ENCODE results near the gene SLC17A8.
"Not testable (repeated sequence)": the region's sequence is repeated elsewhere in the genome, so short reads cannot be mapped to it uniquely, and the experiment has no call there.

The SLC17A8 gene

DNA sequence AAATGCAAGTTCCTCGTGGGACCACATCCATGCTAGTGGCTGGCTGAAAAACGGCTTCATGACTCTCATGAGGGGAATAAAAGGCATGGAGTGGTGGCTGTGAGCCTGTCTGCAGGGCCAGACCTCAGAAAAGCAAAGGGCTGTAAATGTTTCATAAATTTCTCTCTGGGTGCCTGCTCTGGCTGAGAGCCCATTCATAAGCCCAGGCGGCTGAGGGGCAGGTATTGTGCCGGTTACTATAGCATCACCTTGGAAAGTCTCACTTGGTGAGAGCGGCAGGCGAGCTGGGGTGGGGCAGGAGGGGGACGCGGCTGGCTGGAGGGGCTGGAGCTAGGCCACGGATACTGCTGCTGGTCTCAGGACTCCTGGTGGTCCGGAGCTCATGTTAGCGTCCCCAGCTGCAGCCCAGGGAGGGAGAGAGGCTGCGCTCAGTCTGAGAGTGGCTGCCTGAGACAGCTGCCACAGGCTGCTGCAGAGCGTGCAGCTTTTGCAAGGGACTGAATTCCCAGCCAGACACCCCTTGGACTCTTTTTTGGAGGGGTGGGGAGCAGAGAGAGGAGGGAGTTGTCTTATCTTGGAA lies at the start of gene SLC17A8:
TSS of gene SLC17A8 (plus strand) at position 431 of the 580 bp plus-strand sequence. CDS start 318 bp downstream, outside the sequence.
- no peak for DNase-seq (ENCODE audit: low spot score)

DNA sequence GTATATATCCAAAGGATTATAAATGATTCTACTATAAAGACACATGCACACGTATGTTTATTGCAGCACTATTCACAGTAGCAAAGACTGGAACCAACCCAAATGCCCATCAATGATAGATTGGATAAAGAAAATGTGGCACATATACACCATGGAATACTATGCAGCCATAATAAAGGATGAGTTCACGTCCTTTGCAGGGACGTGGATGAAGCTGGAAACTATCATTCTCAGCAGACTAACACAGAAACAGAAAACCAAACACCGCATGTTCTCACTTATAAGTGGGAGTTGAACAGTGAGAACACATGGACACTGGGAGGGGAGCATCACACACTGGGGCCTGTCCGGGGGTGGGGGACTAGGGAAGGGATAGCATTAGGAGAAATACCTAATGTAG lies 48.7 kb upstream of the SLC17A8 start:
- DNase-seq (ENCODE audit: low spot score), result not testable (repeated sequence)

DNA sequence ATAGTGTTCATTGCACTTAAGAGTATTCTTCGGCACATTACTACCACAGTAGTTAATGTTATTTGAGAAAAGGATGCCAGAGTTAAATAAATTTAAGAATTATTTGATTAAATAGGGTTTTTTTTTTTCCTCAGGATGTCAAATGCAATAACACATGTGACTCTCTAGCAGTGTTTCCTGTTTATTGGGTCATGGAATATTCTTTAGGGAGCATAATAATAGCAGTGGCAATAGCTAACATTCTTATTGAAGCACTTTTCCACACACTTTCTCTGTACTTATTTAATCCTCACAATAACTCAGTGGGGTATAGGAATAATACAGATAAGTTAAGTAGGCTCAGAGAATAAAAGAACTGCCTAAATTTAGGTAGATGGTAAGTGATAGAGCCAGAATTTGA lies 45.6 kb upstream of the SLC17A8 start:
- no peak for DNase-seq (ENCODE audit: low spot score)

DNA sequence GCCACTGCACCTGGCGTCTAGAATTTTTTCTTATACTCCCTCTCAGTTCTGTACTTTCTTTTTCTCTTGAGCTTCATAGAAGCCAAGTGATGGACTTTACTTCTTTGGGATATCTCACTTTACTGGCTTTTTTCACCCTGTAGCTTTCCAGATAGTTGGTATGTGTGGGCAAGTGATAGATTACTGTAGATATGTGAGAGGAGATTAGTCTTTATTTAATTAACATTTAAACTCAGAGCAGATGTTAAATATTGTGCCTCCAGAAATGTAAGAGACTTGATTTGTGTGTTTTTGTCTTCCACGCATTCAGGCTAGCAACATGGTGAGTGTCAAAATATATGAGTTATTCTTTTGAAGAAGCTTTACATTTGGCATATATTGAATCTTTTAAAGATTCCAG lies 39.5 kb upstream of the SLC17A8 start:
- DNase-seq (ENCODE audit: low spot score), result no peak

DNA sequence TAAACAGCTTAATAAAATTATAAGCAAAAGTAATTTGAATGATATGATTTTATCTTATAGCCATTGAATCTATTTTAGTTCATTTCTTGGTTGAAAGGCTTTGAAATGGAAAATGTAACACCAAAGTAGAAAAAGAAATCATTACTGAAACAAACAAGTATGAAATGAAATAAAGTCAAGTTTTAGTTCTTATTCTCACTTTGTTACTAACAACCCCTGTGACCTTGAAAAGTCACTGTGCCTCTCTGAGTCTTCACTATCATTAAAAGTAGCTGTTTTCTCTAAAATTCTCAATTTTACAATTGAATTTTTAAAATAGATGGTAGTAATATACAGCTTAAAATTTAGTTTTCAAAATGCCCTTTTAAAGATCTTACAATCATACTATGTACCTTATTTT lies 32.4 kb upstream of the SLC17A8 start:
- DNase-seq (ENCODE audit: low spot score), result no peak

DNA sequence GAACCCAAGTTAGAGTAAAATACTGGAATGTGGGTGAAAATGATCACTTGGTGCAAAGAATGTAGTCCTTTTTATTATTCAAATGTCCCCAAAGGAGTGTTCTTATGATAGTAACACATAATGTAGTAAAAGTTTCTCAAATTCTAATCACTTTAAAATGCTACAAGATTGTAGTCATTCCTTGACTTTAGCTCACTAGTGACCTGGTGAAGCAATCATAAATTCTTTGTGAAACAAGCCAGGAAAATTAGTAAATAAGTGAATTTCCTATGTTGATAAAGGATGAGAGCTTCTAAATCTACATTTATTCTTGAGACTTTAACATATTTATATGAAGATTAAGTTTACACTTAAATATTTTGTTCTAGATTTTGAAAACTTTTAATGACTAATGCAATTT lies 30.7 kb upstream of the SLC17A8 start:
- DNase-seq (ENCODE audit: low spot score), result no peak

DNA sequence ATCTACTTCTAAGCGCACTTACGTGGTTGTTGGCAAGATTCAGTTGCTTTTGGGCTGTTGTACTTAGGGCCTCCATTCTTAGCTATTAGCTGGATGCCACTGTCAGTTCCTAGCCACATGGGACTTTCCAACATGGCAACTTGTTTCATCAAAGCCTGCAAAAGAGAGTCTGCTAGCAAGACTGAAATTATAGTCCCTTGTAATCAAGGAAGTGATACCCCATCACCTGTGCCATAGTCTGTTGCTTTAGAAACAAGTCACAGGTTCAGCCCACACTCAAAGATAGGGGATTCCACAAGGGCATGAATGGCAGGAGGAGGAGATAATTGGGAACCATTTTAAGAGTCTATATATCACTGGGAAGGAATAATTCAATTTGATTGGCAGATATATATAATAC lies 27.1 kb upstream of the SLC17A8 start:
- no peak for DNase-seq (ENCODE audit: low spot score)

DNA sequence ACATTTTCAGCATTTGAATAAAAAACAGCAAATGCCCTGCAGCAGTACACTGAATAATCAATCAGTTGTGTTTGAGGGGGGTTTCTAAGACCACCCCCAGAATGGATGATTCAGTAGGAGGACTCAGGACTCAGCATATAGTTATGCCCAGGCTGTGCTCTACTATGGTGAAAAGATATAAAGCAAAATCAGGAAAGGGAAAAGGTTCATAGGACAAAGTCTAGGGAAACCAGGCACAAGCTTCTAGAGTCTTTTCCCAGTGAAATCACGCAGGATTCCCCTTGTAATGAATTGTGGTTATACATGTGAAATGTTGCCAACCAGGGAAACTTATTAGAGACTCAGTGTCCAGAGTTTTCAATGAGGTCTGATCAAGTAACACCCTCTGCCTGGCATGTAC lies 25.0 kb upstream of the SLC17A8 start:
- no peak for DNase-seq (ENCODE audit: low spot score)

DNA sequence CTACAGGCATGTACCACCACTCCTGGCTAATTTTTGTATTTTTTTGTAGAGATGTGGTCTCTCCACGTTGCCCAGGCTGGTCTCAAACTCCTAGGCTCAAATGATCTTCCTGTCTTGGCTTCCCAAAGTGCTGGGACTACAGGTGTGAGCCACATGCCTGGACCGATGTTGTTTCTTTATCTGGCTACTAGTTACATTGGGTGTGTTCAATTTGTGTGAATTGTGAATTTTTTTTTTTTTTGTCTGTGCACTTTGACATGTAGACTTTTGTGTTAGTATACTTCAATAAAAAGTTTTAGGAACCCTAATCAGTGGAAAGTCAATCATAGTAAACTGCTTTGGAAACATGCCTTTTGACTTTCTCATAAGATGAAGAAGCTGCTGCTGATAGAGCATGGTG lies 24.0 kb upstream of the SLC17A8 start:
- DNase-seq (ENCODE audit: low spot score), result no peak

DNA sequence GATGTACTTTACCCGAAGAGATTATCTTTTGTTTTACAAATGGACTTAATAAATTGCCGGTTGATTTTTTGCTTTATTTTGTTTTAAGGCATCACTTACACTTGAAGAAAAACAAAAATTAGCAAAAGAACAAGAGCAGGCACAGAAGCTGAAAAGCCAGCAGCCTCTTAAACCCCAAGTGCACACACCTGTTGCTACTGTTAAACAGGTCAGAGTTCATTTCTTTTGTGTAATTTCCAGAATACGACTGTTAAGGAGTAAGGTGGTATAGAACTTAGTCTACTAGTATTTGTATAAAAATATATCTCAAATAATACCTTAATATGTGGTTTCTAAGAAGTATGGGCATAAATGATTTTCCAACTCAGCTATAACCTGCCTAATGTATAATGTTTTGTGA lies 19.6 kb upstream of the SLC17A8 start:
- no peak for DNase-seq (ENCODE audit: low spot score)

DNA sequence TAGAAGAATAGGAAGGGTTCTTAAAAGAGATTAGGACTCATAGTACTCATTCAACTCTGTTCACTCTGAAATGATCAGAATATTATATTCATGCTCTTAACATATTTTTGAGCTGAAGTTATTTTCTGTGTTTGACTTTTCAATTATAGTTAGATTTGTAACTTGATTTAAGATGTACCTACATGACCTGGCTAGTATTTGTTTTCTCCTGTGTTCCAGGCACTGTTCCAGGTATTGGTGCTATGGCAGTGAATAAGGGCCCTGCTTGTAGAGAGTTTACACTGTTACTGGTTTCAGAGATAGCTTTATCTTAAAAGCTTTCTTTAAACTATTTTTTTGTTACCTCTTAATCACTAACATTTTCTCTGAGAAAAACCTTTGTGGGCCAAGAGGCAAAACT lies 19.1 kb upstream of the SLC17A8 start:
- no peak for DNase-seq (ENCODE audit: low spot score)

DNA sequence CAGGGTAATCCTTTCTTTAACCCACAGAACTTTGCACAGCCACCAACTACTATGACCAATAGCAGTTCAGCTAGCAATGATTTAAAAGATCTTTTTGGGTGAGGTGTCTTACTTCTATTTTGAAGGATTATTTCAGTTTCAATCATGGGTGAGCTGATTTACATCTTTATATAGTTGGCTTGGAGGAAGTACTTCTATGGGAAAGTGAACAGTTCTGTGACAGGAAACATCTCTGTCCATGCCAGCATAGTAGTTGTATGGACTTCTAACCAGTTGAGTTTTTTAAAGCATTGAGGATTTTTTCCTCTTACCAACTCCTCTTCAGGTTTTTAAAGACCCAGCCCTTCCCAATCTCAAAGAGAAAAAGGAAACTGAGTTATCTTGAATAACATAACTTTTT lies 17.8 kb upstream of the SLC17A8 start:
- no peak for DNase-seq (ENCODE audit: low spot score)

DNA sequence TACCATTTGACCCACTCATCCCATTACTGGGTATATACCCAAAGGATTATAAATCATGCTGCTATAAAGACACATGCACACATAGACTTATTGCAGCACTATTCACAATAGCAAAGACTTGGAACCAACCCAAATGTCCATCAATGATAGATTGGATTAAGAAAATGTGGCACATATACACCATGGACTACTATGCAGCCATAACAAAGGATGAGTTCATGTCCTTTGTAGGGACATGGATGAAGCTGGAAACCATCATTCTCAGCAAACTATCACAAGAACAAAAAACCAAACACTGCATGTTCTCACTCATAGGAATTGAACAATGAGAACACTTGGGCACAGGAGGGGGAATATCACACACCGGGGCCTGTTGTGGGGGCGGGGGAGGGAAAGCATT lies 14.0 kb upstream of the SLC17A8 start:
- DNase-seq (ENCODE audit: low spot score), result not testable (repeated sequence)

DNA sequence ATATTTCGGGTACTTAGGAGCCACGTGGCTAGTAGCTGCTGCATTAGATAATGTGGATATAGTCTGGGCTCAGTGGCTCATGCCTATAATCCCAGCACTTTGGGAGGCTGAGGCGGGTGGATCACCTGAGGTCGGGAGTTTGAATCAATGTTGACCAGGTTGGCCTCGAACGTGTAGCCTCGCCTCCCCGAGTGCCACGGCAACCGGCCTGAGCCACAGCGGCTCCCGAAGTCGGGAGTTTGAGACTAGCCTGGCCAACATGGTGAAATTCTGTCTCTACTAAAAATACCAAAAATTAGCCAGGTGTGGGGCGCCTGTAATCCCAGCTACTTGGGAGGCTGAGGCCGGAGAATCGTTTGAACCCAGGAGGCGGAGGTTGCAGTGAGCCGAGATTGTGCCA lies 12.5 kb upstream of the SLC17A8 start:
- not testable (repeated sequence) for DNase-seq (ENCODE audit: low spot score)

DNA sequence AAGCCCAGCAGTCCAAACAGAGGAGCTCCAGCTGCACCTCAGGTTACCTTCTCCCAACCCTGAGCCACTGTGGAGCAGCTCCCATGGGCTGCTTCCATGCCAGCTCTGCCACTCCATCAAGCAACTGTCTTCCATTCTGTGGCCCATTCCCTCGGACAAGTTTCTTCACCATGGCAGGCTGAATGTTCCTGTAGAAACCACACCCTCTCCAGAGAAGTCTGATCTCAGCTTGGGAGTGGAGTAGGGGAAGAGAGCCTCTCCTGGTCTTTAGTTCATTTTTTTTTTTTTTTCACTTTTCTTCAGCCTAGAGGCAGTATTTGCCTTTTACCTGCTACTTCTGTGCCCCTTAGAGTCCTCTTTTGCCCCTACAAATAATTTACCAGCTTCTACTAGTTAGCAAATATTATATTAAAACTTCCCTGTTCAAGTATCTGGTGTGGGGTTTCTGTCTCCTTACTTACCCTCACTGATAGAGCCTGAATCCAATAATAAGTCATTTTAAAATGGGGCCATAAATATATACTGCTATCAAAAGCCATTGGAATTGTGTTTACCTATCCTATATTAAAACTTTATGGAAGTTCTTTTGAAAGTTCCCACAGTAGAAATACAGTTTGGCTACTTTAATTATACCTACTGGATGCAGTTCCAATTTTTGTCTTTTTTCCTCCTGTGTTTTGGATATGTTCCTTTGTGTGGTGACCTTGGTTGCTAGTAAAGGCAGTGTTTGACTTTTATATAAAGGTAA lies 11.7 kb upstream of the SLC17A8 start:
- no peak for DNase-seq (ENCODE audit: low spot score)

DNA sequence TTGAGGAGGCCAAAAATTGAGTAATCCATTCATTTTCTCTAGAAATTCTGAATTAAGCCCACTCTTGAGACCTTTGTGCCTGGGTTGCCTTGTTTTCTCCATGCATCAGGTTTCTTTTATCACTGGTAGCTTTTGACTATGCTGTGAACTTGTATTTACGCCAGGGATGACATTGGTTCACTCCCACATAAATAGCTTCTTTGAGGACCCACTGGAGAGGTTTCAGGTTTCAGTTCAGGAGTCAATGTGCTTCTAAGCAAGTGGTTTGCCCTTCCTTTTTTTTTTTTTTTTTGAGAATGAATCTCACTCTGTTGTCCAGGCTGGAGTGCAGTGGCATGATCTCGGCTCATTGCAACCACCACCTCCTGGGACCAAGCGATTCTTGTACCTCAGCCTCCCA lies 10.2 kb upstream of the SLC17A8 start:
- no peak for DNase-seq (ENCODE audit: low spot score)

DNA sequence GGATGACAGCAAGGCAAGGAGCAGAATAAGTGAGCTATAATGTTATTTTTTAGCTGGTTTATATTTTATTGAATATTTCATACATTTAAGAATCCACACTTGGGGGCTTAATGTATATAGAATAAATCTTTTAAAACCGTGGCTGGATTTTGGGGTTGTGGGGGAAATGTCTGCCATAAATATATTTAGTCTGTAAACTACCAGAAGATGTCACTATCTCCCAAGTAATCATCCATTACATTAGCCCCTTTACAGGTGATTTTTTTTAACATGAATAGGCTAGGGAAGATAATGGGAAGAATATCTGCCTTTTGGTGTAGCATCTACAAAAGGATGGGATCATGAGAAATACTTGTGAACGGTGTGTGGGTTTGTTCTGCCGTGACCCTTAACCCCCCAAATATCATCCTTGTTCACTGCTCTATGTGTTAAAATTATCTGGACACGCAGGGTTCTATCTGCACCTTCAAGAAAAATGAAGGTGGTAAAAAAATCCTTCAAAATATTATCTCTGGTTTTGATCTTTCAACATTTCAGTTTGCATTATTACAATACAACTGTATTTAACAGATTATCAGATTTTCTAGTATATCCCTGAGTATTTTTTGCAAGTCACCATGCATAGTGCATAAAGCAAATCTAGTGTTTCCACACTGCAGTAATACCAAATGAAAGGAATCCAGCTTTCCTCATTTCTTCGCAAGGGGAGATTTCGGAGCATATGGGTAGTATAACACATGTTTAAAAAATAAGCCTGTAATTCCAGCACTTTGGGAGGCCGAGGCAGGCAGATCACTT lies 8.0 kb upstream of the SLC17A8 start:
- DNase-seq (ENCODE audit: low spot score), result no peak

DNA sequence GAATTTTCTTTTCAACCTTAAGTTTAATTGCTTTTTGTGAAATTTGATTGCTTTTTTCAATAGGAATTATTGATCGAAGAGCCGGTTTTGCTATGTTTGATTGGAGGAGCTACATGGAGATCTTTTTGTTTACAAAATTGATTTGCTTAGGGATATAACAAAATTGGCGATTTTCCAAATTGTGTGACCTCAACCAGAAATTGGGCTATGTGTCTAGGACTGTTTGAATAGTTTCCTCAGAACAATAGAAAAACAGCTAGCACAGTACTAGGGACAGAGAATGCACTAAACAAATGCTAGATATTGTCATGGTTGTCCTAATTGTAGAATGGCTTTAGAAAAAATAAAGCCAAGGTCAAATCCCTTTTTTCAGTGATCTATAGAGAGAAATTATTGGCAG lies 2.4 kb downstream of the SLC17A8 start:
- no peak for DNase-seq (ENCODE audit: low spot score)

DNA sequence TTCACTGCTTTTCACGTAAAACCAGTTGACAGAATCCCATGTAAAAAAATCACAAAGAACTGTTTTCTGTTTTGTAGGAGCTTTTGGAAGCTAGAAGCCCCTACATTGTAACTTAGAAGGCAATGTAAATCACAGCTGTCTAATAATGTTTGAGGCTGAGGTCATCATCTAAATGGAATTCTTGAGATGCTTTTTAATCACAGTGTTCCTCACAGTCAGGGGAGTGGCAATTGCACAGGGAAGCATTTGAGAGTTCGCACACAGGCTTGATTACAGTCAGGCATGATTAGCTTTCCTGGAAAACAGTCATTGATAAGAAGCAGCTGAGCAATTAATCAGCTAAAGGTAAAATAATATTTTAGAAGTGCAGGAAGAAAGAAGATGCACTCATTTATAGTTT lies 2.9 kb downstream of the SLC17A8 start:
- DNase-seq (ENCODE audit: low spot score), result no peak

DNA sequence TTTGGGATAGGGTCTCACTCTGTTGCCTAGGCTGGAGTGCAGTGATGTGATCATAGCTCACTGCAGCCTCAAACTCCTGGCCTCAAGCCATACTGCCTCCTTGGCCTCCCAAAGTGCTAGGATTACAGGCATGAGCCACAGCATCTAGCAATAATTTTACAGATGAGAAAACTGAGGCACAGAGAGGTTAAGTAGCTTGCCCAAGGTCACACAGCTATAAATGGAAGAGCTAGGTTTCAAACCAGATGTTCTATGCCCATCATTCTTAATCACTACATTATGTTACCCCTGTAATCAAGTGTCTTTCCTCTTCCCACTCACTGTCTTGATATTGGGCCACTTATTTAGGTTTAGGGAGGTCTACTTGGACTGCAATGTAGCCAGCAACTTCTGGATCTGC lies 3.6 kb downstream of the SLC17A8 start:
- DNase-seq (ENCODE audit: low spot score), result no peak

DNA sequence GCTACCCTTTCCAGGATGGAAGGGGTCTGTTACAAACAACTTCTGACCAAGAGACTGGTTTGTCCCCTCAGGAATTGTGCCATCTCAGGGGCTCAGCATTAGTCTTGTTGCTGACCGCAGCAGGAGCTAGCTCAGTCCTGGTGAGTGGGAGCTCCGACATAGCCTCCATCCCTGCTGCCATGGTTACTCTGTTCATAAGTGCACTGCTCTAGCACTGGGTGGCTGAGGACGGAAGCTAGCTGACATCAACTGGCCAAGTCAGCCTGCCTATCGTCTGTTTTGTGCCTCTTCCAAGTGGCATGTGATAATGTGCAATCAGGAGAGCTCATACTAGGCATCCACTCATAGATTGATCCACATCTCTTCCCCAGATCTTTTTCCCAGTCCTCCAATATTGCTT lies 7.5 kb downstream of the SLC17A8 start:
- DNase-seq (ENCODE audit: low spot score), result no peak

DNA sequence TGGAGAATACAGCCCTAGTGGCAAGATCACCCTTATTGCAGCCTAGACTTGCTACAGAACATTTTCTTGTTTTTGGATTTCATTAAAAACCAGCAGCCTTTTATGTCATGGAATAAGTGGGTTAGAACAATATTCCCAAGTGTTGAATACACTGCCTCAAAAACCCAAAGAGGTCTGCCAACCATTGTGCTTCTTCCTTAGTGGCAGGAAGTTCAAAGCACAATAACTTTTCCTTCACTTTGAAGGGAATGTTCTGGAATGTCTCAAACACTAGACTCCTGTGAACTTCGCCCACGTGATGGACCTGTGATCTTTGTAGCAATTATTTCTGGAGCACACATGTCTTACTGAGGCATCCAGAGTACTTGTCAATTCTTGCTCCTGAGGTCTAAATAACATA lies 8.5 kb downstream of the SLC17A8 start:
- DNase-seq (ENCODE audit: low spot score), result no peak

DNA sequence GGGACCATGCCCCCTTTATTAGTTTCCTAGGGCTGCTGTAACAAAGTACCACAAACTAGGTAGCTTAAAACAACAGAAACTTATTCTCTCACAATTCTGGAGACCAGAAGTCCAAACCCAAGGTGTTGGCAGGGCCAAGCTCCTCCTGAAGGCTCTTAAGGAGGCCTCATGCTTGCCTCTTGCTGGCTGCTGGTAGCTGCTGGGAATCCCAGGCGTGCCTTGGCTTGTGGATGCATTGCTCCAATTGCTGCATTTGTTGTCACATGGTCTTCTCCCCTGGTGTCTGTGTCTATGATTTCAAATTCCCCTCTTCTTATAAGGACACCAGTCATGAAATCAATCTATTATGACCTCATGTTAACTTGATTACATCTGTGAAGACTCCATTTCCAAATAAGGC lies 11.2 kb downstream of the SLC17A8 start:
- no peak for DNase-seq (ENCODE audit: low spot score)
